ENCODE results near the gene KCNJ10.

DNA sequence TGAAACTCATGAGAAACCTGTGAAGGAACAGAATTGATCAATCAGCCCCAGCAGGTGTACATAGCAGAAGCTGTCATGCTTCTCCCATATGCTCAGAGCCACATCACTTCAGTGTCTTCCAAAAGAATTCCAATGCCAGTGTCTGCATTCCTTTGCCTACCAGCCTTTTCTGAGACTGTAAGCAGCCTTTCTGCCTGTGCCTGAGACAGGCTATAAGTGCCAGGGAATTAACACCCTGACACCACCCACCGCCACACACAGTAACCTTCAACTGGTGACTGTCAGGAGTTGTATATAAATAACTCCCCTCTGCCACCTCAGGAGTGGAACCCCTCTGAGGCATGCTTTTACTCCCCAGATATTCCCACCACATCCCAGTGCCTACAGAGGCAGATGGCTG lies 77.8 kb downstream of the KCNJ10 start:
- TF ChIP-seq TAF1 (IDR thresholded peaks at IDR 0.05; ENCODE audit: low read depth) (no peak), NFIC (IDR thresholded peaks at IDR 0.05) (no peak), YY1 (IDR thresholded peaks at IDR 0.05; ENCODE audit: low read depth) (no peak), RAD21 (IDR thresholded peaks at IDR 0.05; ENCODE audit: low read depth) (no peak), CREB1 (IDR thresholded peaks at IDR 0.05; ENCODE audit: low read depth) (no peak), ZBTB7A (IDR thresholded peaks at IDR 0.05; ENCODE audit: low read depth) (no peak), CEBPB (IDR thresholded peaks at IDR 0.05) (no peak)
- TF ChIP-seq, protein P1, sequence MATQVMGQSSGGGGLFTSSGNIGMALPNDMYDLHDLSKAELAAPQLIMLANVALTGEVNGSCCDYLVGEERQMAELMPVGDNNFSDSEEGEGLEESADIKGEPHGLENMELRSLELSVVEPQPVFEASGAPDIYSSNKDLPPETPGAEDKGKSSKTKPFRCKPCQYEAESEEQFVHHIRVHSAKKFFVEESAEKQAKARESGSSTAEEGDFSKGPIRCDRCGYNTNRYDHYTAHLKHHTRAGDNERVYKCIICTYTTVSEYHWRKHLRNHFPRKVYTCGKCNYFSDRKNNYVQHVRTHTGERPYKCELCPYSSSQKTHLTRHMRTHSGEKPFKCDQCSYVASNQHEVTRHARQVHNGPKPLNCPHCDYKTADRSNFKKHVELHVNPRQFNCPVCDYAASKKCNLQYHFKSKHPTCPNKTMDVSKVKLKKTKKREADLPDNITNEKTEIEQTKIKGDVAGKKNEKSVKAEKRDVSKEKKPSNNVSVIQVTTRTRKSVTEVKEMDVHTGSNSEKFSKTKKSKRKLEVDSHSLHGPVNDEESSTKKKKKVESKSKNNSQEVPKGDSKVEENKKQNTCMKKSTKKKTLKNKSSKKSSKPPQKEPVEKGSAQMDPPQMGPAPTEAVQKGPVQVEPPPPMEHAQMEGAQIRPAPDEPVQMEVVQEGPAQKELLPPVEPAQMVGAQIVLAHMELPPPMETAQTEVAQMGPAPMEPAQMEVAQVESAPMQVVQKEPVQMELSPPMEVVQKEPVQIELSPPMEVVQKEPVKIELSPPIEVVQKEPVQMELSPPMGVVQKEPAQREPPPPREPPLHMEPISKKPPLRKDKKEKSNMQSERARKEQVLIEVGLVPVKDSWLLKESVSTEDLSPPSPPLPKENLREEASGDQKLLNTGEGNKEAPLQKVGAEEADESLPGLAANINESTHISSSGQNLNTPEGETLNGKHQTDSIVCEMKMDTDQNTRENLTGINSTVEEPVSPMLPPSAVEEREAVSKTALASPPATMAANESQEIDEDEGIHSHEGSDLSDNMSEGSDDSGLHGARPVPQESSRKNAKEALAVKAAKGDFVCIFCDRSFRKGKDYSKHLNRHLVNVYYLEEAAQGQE (IDR thresholded peaks at IDR 0.05; ENCODE audit: low read depth), result no peak
- TF ChIP-seq, protein P2, sequence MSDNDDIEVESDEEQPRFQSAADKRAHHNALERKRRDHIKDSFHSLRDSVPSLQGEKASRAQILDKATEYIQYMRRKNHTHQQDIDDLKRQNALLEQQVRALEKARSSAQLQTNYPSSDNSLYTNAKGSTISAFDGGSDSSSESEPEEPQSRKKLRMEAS (IDR thresholded peaks at IDR 0.05), result no peak
